GM19455 (cell line): ENCODE data around the gene PORCN.
A peak's percentile ranks its signal among the peaks of the same experiment; 100 is the strongest.
"Not testable (repeated sequence)": the region's sequence is repeated elsewhere in the genome, so short reads cannot be mapped to it uniquely, and the experiment has no call there.

Source experiments
- ATAC-seq: cut with Tn5 transposase; IDR thresholded peaks from one replicate; pipeline ENCODE4 v1.9.1; 2021; ENCODE audit not compliant: unreplicated experiment

Gene PORCN

GRCh38 chrX:48539345-48540027, 30.7 kb downstream of the PORCN start, which contains the start of gene TBC1D25:
Gene TBC1D25 (plus strand): TSS chrX:48539714. CDS start chrX:48539798, 84 bp downstream.
- ATAC-seq, result peak; percentile 81

- ATAC-seq, result no peak
Measured at GRCh38 chrX:48540028-48540375, 31.2 kb downstream of the PORCN start.

- ATAC-seq, result no peak
Measured at GRCh38 chrX:48540480-48540879, 31.7 kb downstream of the PORCN start.

- peak; percentile 43 for ATAC-seq
Measured at GRCh38 chrX:48541140-48541814, 32.5 kb downstream of the PORCN start.

GRCh38 chrX:48548871-48549270, 40.1 kb downstream of the PORCN start:
- no peak for ATAC-seq

- ATAC-seq, result not testable (repeated sequence)
Measured at GRCh38 chrX:48555731-48556325, 47.0 kb downstream of the PORCN start.

- ATAC-seq, result no peak
Measured at GRCh38 chrX:48558271-48558670, 49.5 kb downstream of the PORCN start.

GRCh38 chrX:48559636-48560035, 50.8 kb downstream of the PORCN start:
- ATAC-seq, result no peak

GRCh38 chrX:48560056-48560455, 51.3 kb downstream of the PORCN start:
- no peak for ATAC-seq

GRCh38 chrX:48560681-48561080, 51.9 kb downstream of the PORCN start:
- ATAC-seq, result no peak

- no peak for ATAC-seq
Measured at GRCh38 chrX:48569958-48570357, 61.2 kb downstream of the PORCN start.
